A673 (cell line): Measurements from ENCODE around the gene SIRT7. TPM values are rescaled to one million over a fixed set of nuclear protein-coding genes. Genes with fewer than 3 reads are reported as not detected.

Source experiments
- BruUV-seq: library from RNA; stranded (reverse); fragments of 400-500 nt; replicated peaks from 2 replicates; lab custom pipeline; 2021; lab: Mats Ljungman, UMichigan
- CTCF ChIA-PET: fragments of 300-600 bp; sonication (Branson Sonifier 250); formaldehyde crosslinking; loops from one replicate; lab custom pipeline; 2022; ENCODE audit warnings: antibody characterized with exemption; lab: Charles Lee
- POLR2A ChIA-PET: fragments of 300-600 bp; sonication (Branson Sonifier 250); formaldehyde crosslinking; loops from one replicate; lab custom pipeline; 2022; ENCODE audit warnings: antibody characterized with exemption; ENCODE audit not compliant: low non-redundant PET; lab: Charles Lee
- DNase-seq: peaks from one replicate; pipeline ENCODE4 v3.0.0-alpha.2; 2015; ENCODE audit warnings: low spot score
- H3K27ac ChIP-seq: fragments of 200-600 bp; sonication (generic); 2 replicates; pipeline ENCODE4 v1.5.1; 2016; ENCODE audit warnings: mixed run types, low read depth, mild to moderate bottlenecking, mixed read lengths, antibody characterized with exemption, low read length; ENCODE audit not compliant: poor library complexity, severe bottlenecking
- H3K27me3 ChIP-seq: fragments of 200-600 bp; sonication (generic); replicated peaks from 2 replicates; pipeline ENCODE4 v1.6.1; 2017; ENCODE audit warnings: mixed run types, low read depth, mild to moderate bottlenecking, mixed read lengths, antibody characterized with exemption, low read length; ENCODE audit not compliant: insufficient read depth, poor library complexity
- H3K36me3 ChIP-seq: fragments of 200-600 bp; sonication (generic); 2 replicates; pipeline ENCODE4 v1.6.1; 2016; ENCODE audit warnings: mixed run types, mild to moderate bottlenecking, mixed read lengths, antibody characterized with exemption, low read length; ENCODE audit not compliant: insufficient read depth, poor library complexity, severe bottlenecking
- H3K4me1 ChIP-seq: fragments of 200-600 bp; sonication (generic); 2 replicates; pipeline ENCODE4 v1.6.1; 2017; ENCODE audit warnings: mixed run types, mild to moderate bottlenecking, mixed read lengths, antibody characterized with exemption, low read length; ENCODE audit not compliant: insufficient read depth, poor library complexity, severe bottlenecking
- H3K4me3 ChIP-seq: fragments of 200-600 bp; sonication (generic); 2 replicates; pipeline ENCODE4 v1.5.1; 2016; ENCODE audit warnings: low read depth, mixed run types, mild to moderate bottlenecking, mixed read lengths, low read length; ENCODE audit not compliant: poor library complexity, severe bottlenecking
- H3K9me3 ChIP-seq: fragments of 200-600 bp; sonication (generic); 2 replicates; pipeline ENCODE4 v1.6.1; 2016; ENCODE audit warnings: mixed run types, low read depth, mild to moderate bottlenecking, mixed read lengths, antibody characterized with exemption, low read length; ENCODE audit not compliant: poor library complexity, severe bottlenecking
- EZH2 ChIP-seq: fragments of 200-600 bp; sonication (generic); IDR thresholded peaks from 2 replicates; pipeline ENCODE4 v1.6.1; 2017; ENCODE audit warnings: borderline replicate concordance, low read depth, mild to moderate bottlenecking, mixed read lengths, antibody characterized with exemption, low read length; ENCODE audit not compliant: poor library complexity, severe bottlenecking
- intact Hi-C: fragments of 100-400 bp; cut with micrococcal nuclease; formaldehyde crosslinking; loops from one replicate; pipeline ENCODE4 v1.10.0; 2022; ENCODE audit not compliant: unreplicated experiment
- total RNA-seq: library from RNA; stranded (reverse); gene quantifications from 2 replicates; pipeline ENCODE4 v1.2.3, GENCODE V29; 2021
- TF ChIP-seq, protein P1 (sequence below): fragments of 300-800, 200-600 bp; sonication (generic); conservative IDR thresholded peaks from 2 replicates; pipeline ENCODE4 v1.5.1; 2017; ENCODE audit warnings: low read depth, mild to moderate bottlenecking, antibody characterized with exemption, low read length, moderate library complexity, mixed read lengths

Gene SIRT7
- total RNA-seq, 1 experiment from 2014 or later: 36.6 TPM

DNA sequence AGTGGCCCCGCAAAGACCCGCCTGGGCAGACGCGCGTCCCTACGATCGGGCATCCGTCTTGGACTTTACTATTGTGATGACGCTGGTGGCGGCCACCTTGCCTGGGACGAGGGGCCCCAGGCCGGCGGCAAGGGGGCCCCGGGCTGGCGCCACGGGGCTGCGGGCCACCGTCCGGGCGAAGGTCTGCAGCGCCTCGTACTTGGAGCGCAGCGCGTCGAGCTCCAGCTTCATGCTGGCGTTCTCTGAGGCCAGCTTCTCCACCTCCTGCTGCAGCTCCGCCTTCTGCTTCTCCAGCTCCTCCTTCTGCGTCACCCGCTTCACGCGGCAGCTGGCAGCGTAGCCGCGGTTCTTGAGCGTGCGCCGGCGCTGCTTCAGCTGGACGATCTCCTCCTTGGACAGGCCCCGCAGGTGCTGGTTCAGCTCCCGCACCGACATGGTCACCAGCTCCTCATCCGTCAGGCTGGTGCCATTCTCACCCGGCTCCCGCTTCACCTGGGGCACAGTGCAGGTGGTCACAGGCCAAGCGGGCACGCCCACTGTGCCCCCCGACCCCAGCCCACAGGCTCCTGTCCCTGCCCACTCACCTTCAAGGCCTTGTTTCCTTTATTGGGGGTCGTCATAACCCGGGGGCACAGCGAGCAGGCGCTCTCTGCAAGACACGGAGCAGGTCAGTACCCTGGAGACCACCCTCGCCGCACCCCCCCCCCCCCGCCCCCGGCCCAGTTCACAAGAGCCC lies 4.8 kb upstream of the SIRT7 start:
- ChIA-PET CTCF (no interaction called here), POLR2A (no interaction called here)
- Histone ChIP-seq H3K4me1 (peaks cover 26% of the 10 kb centered on the region), H3K27me3 (no peaks in the 10 kb centered on the region), H3K36me3 (peaks cover 19% of the 10 kb centered on the region), H3K9me3 (no peaks in the 10 kb centered on the region), H3K27ac (peak overlapping the region; percentile 73), H3K4me3 (no peak overlapping the region)
- BruUV-seq: no TSS peak
- intact Hi-C loops: no loop called here
- no peak for TF ChIP-seq EZH2
- TF ChIP-seq, protein P1, sequence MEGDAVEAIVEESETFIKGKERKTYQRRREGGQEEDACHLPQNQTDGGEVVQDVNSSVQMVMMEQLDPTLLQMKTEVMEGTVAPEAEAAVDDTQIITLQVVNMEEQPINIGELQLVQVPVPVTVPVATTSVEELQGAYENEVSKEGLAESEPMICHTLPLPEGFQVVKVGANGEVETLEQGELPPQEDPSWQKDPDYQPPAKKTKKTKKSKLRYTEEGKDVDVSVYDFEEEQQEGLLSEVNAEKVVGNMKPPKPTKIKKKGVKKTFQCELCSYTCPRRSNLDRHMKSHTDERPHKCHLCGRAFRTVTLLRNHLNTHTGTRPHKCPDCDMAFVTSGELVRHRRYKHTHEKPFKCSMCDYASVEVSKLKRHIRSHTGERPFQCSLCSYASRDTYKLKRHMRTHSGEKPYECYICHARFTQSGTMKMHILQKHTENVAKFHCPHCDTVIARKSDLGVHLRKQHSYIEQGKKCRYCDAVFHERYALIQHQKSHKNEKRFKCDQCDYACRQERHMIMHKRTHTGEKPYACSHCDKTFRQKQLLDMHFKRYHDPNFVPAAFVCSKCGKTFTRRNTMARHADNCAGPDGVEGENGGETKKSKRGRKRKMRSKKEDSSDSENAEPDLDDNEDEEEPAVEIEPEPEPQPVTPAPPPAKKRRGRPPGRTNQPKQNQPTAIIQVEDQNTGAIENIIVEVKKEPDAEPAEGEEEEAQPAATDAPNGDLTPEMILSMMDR: no peak
- DNase-seq: no peak

DNA sequence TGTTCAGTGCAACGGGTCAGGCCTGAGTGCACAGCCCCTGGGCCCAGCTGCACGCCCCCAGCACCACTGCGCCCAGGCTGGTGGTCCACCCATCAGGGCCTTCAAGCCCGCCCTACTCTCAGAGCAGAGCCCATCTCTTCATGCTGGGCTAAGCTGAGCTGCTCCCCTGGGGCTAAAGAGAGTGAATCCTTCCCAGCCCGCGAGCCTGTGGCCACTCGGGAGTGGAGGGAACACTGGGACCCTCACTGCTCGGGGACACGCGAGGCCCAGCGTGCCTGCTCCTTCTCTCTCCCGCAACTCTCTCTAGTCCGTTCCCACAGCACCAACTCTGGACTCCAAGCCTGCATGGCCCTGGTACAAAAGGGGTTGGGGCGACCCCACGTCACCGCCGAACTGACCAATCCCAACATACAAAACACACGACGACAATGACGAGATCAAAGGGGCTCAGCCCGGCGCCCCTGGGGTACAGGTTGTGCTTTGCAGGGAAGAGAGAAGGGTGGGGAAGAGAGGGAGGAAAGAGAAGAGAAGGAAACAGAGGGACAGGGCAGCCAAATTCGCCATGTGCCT lies 4.1 kb upstream of the SIRT7 start:
- no peaks in the 10 kb centered on the region for H3K9me3 ChIP-seq
- H3K4me1 ChIP-seq: peaks cover 28% of the 10 kb centered on the region
- ChIA-PET POLR2A (no interaction called here), CTCF (no interaction called here)
- intact Hi-C loops: no loop called here
- TF ChIP-seq, protein P1: no peak
- no peak for TF ChIP-seq EZH2
- H3K27ac ChIP-seq: peak overlapping the region; percentile 42
- BruUV-seq: no TSS peak
- peaks cover 19% of the 10 kb centered on the region for H3K36me3 ChIP-seq
- no peak for DNase-seq
- H3K4me3 ChIP-seq: no peak overlapping the region
- H3K27me3 ChIP-seq: no peaks in the 10 kb centered on the region

GRCh38 chr17:81921537-81921862 lies 3.5 kb upstream of the SIRT7 start:
- CTCF ChIA-PET: no interaction called here
- POLR2A ChIA-PET: no interaction called here
- no peak for DNase-seq
- H3K4me3 ChIP-seq: no peak overlapping the region
- peaks cover 34% of the 10 kb centered on the region for H3K4me1 ChIP-seq
- H3K27me3 ChIP-seq: no peaks in the 10 kb centered on the region
- peaks cover 19% of the 10 kb centered on the region for H3K36me3 ChIP-seq
- intact Hi-C loops: no loop called here
- TSS peak; percentile 23 for BruUV-seq
- H3K27ac ChIP-seq: no peak overlapping the region
- H3K9me3 ChIP-seq: no peaks in the 10 kb centered on the region
- TF ChIP-seq EZH2: no peak
- TF ChIP-seq, protein P1: no peak
